GM19455 (cell line): Measurements from ENCODE around the gene MTHFR.

Experiments used
- ATAC-seq: cut with Tn5 transposase; IDR thresholded peaks from one replicate; pipeline ENCODE4 v1.9.1; 2021; ENCODE audit not compliant: unreplicated experiment

Gene MTHFR

DNA sequence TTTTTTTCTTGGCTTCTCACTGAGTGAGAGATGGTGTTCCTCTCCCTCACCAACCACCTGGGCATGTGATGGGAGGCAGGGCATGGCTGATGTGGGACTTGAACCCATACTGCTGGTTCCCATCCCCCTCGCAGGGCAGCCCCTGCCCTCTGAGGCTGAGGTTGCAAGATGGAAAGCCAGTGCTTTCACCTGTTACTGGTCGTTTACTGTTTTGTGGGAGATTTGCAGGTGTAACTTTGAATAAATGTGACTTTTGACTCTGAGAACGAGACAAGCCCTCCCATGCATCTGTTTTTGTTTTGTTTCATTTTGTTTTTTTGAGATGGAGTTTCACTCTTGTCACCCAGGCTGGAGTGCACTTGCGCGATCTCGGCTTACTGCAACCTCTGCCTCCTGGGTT lies 22.2 kb downstream of the MTHFR start:
- no peak for ATAC-seq

DNA sequence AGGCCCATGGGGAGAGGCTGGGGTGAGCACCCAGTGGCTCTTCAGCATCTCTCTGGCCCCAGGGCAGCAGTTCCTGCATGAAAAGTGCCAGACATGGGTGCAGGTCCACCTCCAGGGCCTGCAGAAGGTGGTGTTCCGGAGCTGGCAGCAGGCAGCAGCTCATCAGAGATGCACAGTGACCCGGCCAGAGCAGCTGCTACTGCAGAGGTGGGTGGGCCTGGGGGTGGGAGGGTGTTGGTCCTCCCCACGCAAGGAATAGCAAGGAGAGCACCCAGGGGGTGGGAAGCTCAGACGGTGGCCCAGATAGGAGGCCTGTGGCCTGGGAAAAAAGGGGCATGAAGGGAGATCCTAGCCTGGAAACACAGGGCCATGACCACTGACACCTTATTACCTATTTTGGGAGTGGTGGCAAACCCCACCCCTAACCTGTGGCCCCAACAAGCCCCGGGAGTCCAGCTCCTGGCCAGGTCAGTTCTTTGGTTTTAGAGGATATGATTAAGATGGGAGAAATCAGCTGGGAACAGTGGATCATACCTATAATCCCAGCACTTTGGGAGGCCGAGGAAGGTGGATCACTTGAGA lies 23.5 kb downstream of the MTHFR start:
- no peak for ATAC-seq

DNA sequence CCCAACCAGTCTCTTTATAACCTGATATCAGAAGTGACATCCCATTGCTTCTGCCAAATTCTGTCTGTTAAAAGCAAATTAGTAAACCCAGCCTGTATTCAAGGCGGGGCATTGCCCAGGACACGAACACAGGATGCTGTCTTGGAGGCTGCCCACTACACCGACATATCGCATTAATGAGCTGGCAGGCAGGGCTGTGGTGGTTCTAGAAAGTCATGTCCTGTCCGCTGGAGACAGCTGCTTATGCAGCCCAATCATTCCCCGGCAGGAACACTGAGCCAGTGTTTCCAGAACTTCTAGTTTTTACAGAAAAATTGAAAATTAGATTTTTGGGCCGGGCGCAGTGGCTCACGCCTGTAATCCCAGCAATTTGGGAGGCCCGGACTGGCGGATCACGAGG lies 24.5 kb downstream of the MTHFR start:
- no peak for ATAC-seq

DNA sequence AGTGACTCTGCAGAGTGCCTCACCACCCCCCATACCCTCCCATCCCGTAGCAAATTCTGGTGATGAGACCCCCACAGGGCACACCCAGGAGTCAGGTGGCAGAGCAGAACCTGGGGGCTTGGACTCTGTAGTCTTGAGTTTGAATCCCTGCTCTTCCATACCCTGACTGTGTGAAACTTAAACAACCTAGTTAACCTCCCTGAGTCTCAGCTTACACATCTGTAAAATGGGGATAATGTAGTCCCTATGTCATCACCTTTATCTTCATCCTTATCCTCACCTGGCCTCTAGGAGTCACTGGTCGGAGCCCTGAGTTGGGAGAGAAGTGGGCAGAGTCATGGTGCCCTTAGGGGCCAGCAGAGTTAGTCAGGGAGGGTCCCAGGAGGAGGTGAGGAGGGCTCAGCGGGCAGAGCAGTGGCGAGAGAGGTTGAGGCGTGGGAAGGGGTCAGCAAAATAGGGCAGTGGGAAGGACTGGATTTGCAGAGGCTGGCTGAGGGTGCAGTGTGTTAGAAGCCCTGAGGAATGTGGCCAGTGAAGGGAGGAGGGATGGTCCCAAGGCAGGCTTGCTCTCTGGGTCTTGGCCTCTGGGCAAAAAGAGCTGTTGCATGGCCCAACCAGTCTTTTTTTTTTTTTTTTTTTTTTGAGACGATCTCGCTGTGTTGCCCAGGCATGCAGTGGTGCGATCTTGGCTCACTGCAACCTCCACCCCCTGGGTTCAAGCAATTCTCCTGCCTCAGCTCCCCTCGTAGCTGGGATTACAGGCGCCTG lies 25.2 kb downstream of the MTHFR start:
- ATAC-seq = no peak

DNA sequence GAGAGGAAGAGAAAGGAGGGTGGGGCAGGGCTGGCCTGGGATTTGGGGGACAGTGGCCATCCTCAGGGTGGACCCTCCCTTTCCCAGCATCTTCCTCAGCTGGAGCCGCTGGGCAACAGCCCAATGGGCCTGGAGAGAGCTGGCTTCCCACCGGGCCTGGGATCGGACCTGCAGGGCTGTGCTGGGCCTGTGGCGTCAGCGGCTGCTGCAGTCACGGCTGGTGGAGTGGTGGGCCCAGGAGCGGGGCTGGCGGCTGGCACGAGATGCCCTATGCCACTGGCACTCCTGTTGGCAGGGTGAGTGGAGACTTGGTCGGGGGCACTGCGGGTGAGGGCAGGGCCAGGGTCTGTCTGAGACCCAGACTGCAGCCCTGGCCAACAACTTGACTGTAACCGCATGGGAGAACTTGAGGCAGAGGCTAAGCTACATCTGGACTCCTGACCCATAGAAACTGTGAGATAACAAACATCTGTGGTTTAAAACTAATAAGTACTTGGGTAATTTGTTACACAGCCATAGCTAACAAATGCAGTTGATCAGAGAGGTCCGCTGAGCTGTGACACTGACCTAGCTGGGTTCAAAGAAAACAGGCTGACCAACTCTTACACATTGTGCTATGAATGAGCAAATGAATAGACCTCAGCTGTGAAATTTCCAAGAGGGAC lies 25.9 kb downstream of the MTHFR start:
- no peak for ATAC-seq

GRCh38 chr1:11778844-11779623 lies 26.7 kb downstream of the MTHFR start:
- ATAC-seq = no peak

DNA sequence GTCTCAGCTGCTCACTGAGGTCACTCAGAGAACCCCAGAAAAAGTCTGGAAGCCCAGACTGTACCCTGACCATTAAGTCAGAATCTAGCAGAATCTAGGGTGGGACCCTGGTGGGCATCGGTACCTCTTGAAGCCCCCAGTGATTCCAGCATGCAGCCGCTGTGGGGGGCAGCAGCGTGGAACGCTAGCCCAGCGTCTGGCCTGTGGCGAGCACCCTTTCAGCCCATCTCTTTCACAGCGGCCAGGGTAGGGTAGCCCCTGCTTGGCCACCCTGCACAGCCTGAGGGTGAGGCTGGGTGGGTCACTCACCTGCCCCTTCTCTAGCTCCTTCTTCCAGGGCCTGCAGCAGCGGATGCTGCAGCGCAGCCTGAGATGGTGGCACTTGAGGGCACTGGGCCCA lies 27.4 kb downstream of the MTHFR start:
- no peak for ATAC-seq

- ATAC-seq = no peak
These were observed 28.0 kb downstream of the MTHFR start for GRCh38 chr1:11777658-11778322.

DNA sequence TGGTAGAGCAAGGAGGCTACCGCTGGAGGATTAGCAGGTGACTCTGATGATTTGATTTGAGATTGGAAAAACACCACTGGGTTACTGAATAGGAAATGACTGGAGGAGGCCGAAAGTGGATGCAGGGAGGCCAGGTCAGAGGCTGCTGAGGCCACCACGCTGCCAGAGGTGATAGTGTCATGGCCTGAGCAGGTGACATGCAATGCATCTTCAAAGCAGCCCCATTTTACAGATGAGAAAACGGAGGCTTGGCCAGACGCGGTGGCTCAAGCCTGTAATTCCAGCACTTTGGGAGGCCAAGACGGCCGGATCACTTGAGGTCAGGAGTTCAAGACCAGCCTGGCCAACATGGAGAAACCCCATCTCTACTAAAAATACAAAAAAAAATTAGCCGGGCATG lies 31.0 kb downstream of the MTHFR start:
- ATAC-seq = no peak

- no peak for ATAC-seq
These were observed 33.3 kb downstream of the MTHFR start for GRCh38 chr1:11772458-11772857.

- no peak for ATAC-seq
These were observed 34.2 kb downstream of the MTHFR start for GRCh38 chr1:11771481-11772043.

DNA sequence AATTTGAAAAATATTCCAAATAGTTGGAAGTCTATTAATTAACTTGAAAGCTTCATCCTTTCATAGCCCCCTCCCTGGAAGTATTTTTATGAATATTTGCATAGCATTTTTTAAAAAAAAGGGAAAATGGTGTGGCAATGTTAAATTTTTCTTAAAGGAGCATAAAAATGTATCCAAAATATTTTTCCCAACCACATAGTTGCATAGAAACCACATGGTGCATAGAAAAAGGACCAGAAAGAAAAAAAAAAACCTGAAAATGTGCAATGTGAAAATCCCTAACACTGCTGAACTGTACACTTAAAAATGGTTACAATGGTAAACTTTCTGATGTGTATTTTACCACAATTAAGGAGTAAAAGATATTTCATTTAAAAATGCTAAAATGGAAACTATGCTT lies 35.8 kb downstream of the MTHFR start:
- ATAC-seq = no peak

- ATAC-seq = no peak
These were observed 36.5 kb downstream of the MTHFR start for GRCh38 chr1:11769274-11769673.

DNA sequence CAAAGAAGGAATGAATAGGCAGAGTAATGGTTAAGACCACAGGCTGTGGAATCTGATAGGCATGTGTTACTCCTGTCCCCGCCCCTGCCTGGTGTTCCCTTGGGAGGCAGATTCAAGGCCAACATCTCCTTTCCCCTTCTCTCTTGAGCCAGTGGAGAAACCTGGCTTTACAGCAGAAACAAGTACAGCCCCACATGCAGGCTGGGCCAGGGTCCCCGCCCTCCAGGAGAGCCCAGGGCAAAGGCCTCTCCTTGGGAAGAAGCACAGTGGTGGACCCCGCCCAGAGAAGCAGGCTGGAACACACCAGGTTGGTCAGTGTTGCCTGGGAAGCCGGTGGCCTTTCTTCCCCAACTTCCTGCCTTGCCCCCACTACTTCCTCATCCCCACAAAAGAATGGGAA lies 36.9 kb downstream of the MTHFR start:
- no peak for ATAC-seq

GRCh38 chr1:11767922-11768704 lies 37.7 kb downstream of the MTHFR start:
- ATAC-seq = no peak

DNA sequence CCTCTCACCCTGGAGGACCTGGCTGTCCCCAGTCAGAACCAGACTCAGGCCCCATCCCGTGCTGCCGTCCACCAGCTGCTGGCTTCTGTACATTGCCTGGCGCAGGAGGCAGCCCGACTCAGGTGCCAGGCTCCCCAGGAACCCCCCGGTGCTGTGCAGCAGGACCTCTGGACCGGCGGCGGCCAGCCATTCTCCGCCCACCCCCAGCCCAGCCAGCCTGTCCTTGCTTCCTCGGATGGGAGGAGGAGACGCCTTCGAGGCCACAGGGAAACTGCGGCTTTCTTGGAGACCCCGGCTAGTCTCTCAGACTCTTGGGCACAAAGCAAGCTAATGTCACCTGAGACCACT lies 39.4 kb downstream of the MTHFR start:
- ATAC-seq = no peak

GRCh38 chr1:11765661-11766428 lies 39.9 kb downstream of the MTHFR start:
- ATAC-seq = no peak

- ATAC-seq = no peak
These were observed 41.2 kb downstream of the MTHFR start for GRCh38 chr1:11764519-11764918.

DNA sequence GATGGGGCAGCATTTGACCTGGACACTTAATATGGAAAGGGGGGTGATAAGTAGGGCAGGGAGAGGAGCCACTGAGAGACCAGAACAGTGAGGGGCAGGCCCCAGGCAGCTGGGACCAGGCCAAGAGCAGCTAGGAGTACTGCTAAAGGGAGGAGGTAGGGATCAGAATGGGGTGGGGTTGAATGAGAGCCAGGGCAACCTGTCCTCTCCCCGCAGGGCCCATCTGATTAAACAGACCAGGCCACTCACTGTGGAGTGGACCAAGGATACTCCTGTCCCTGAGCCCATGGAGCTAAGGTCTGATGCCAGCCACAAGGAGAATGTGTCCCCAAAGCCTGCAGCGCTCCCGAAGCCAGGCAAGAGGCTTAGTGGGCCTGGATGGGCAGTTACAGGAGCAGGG lies 41.6 kb downstream of the MTHFR start:
- ATAC-seq = no peak
